Erythroblast (primary cell): Measurements from ENCODE around the gene SCFD2.

Experiments
- GATA1 ChIP-seq: IDR thresholded peaks from 2 replicates; pipeline ENCODE4 v1.6.1; 2011; ENCODE audit warnings: low read depth, mild to moderate bottlenecking, control low read depth, low read length, moderate library complexity
- POLR2A ChIP-seq: IDR thresholded peaks from 2 replicates; pipeline ENCODE4 v1.6.1; 2011; ENCODE audit warnings: mild to moderate bottlenecking, low read length

- TF ChIP-seq POLR2A (no peak), GATA1 (no peak)
Observed at GRCh38 chr4:53183754-53184153, 182.1 kb downstream of the SCFD2 start.
